Mucosa of gallbladder (tissue), 1 donor: ENCODE results near the gene RPL19. TPM values are rescaled to one million over a fixed set of nuclear protein-coding genes. Genes with fewer than 3 reads are reported as not detected.
A peak's percentile ranks its signal among the peaks of the same experiment; 100 is the strongest.
"Not testable (repeated sequence)": the region's sequence is repeated elsewhere in the genome, so short reads cannot be mapped to it uniquely, and the experiment has no call there.

ENCODE experiments used
- DNase-seq: peaks from one replicate; pipeline ENCODE4 v3.0.0-alpha.2; 2020; ENCODE audit warnings: low spot score
- total RNA-seq: library from RNA; stranded (reverse); gene quantifications from one replicate; pipeline ENCODE4 v1.2.1, GENCODE V29; 2021
- donor health status: DM: no; HTN: no; CAD: no.

Gene RPL19
- 1,121 TPM for total RNA-seq

GRCh38 chr17:39200070-39200879 is at the start of gene RPL19:
Gene RPL19 (plus strand): TSS chr17:39200283. CDS start chr17:39200345, 62 bp downstream.
- DNase-seq = peak; percentile 72

- DNase-seq = no peak
Observed at GRCh38 chr17:39150795-39151149, 49.3 kb upstream of the RPL19 start.

GRCh38 chr17:39151150-39151942 is 48.7 kb upstream of the RPL19 start, which contains the start of gene PLXDC1:
Gene PLXDC1 (minus strand): TSS chr17:39151637. CDS start chr17:39151437, 200 bp downstream.
- no peak for DNase-seq

GRCh38 chr17:39151943-39152818 is 47.9 kb upstream of the RPL19 start:
- DNase-seq = peak; percentile 32

- DNase-seq = peak; percentile 95
Observed at GRCh38 chr17:39153599-39154051, 46.5 kb upstream of the RPL19 start.

- DNase-seq = no peak
Observed at GRCh38 chr17:39155654-39156053, 44.4 kb upstream of the RPL19 start.

GRCh38 chr17:39156491-39156890 is 43.6 kb upstream of the RPL19 start:
- no peak for DNase-seq

- no peak for DNase-seq
Observed at GRCh38 chr17:39158623-39159022, 41.5 kb upstream of the RPL19 start.

- DNase-seq = no peak
Observed at GRCh38 chr17:39161962-39162361, 38.1 kb upstream of the RPL19 start.

- DNase-seq = peak; percentile 86
Observed at GRCh38 chr17:39164675-39165143, 35.4 kb upstream of the RPL19 start.

- DNase-seq = no peak
Observed at GRCh38 chr17:39165178-39165840, 34.8 kb upstream of the RPL19 start.

- DNase-seq = no peak
Observed at GRCh38 chr17:39165841-39166349, 34.2 kb upstream of the RPL19 start, which contains the start of gene ARL5C. Gene ARL5C (minus strand): TSS chr17:39166161. CDS start chr17:39165760, 401 bp downstream.

- no peak for DNase-seq
Observed at GRCh38 chr17:39166437-39167335, 33.4 kb upstream of the RPL19 start.

- no peak for DNase-seq
Observed at GRCh38 chr17:39167476-39167875, 32.6 kb upstream of the RPL19 start.

GRCh38 chr17:39168503-39168902 is 31.6 kb upstream of the RPL19 start:
- DNase-seq = not testable (repeated sequence)

GRCh38 chr17:39169101-39169500 is 31.0 kb upstream of the RPL19 start:
- DNase-seq = no peak

GRCh38 chr17:39169518-39169917 is 30.6 kb upstream of the RPL19 start:
- no peak for DNase-seq

GRCh38 chr17:39170109-39170508 is 30.0 kb upstream of the RPL19 start:
- DNase-seq = no peak

- no peak for DNase-seq
Observed at GRCh38 chr17:39170558-39170957, 29.5 kb upstream of the RPL19 start.

GRCh38 chr17:39171933-39172332 is 28.1 kb upstream of the RPL19 start:
- DNase-seq = no peak
